Measurements from ENCODE around the gene KRTAP10-2.
"Not testable (repeated sequence)": the region's sequence is repeated elsewhere in the genome, so short reads cannot be mapped to it uniquely, and the experiment has no call there.

GRCh38 chr21:44580231-44580821, 29.0 kb upstream of the KRTAP10-2 start, which contains the start of gene KRTAP10-5:
- not testable (repeated sequence) for TF ChIP-seq CTCF (conservative IDR thresholded peaks at IDR 0.05; ENCODE audit: low read length); EZH2phosphoT487 (IDR thresholded peaks at IDR 0.05; ENCODE audit: borderline replicate concordance, low read depth, low read length)
